GM12878 (cell line): ENCODE data around the gene CSRP1. TPM values are rescaled to one million over a fixed set of nuclear protein-coding genes. Genes with fewer than 3 reads are reported as not detected.

Experiments
- ATAC-seq: fragments of 200-7000 bp; cut with Tn5 transposase; 3 replicates; pipeline ENCODE4 v1.9.1; 2020; ENCODE audit warnings: mild to moderate bottlenecking, moderate library complexity
- BruUV-seq: library from RNA; stranded (reverse); fragments of 400-500 nt; replicated peaks from 2 replicates; lab custom pipeline; 2021; lab: Mats Ljungman, UMichigan
- CTCF ChIA-PET: fragments of 300-600 bp; sonication (Branson Sonifier 250); formaldehyde crosslinking; extraction: SDS; loops from one replicate; lab custom pipeline; 2021; ENCODE audit warnings: inconsistent platforms; lab: Yijun Ruan, JAX
- POLR2A ChIA-PET: fragments of 350-600 bp; formaldehyde crosslinking; extraction: SDS; loops from one replicate; lab custom pipeline; 2021; ENCODE audit warnings: inconsistent platforms; lab: Charles Lee
- RAD21 ChIA-PET: fragments of 300-600 bp; sonication (Branson Sonifier 250); formaldehyde crosslinking; loops from one replicate; lab custom pipeline; 2023; ENCODE audit warnings: antibody characterized with exemption; ENCODE audit not compliant: unreplicated experiment; lab: Charles Lee
- SMC1A ChIA-PET: fragments of 300-600 bp; sonication (Branson Sonifier 250); formaldehyde crosslinking; loops from one replicate; lab custom pipeline; 2023; ENCODE audit not compliant: unreplicated experiment, uncharacterized antibody; lab: Charles Lee
- DNase-seq: peaks from one replicate; pipeline ENCODE4 v3.0.0-alpha.2; 2011; ENCODE audit warnings: low read depth, low spot score
- FAIRE-seq: peaks from 3 replicates; lab custom pipeline; 2011; peaks lifted over from hg19 to GRCh38; lab: Jason Lieb, UNC
- H2AFZ ChIP-seq: 2 replicates; pipeline ENCODE4 v1.6.0; 2011; ENCODE audit warnings: low read depth, low read length, control low read depth; ENCODE audit not compliant: control insufficient read depth
- H3K27ac ChIP-seq: 2 replicates; pipeline ENCODE4 v1.5.1; 2011; ENCODE audit warnings: control low read depth; ENCODE audit not compliant: control insufficient read depth, insufficient read depth
- H3K27me3 ChIP-seq, 2 experiments: replicated peaks in 1 of 2; 2 replicates each; pipeline versions ENCODE4 v1.6.0 to v1.6.1; 2011; ENCODE audit warnings: low read length in 1 of 2; ENCODE audit not compliant: control insufficient read depth in 2 of 2, insufficient read depth in 2 of 2
- H3K36me3 ChIP-seq, 2 experiments: 2 replicates each; pipeline ENCODE4 v1.5.1; 2011; ENCODE audit warnings: low read length in 1 of 2; ENCODE audit not compliant: control insufficient read depth in 2 of 2, insufficient read depth in 2 of 2
- H3K4me1 ChIP-seq: 2 replicates; pipeline ENCODE4 v1.6.1; 2011; ENCODE audit warnings: mild to moderate bottlenecking, low read length, moderate library complexity, mixed read lengths; ENCODE audit not compliant: control insufficient read depth, insufficient read depth
- H3K4me2 ChIP-seq: 2 replicates; pipeline ENCODE4 v1.6.0; 2011; ENCODE audit warnings: control low read depth; ENCODE audit not compliant: control insufficient read depth, insufficient read depth
- H3K4me3 ChIP-seq: fragments of 200-600 bp; sonication (generic); 2 replicates; pipeline ENCODE4 v1.5.1; 2016
- H3K79me2 ChIP-seq: 2 replicates; pipeline ENCODE4 v1.6.0; 2011; ENCODE audit warnings: low read length; ENCODE audit not compliant: control insufficient read depth, insufficient read depth
- H3K9ac ChIP-seq: 2 replicates; pipeline ENCODE4 v1.8.0; 2011; ENCODE audit warnings: low read length, control low read depth, mixed read lengths; ENCODE audit not compliant: control insufficient read depth, insufficient read depth
- H3K9me3 ChIP-seq: replicated peaks from 3 replicates; pipeline ENCODE4 v1.5.1; 2011; ENCODE audit warnings: mild to moderate bottlenecking, low read length; ENCODE audit not compliant: control insufficient read depth, insufficient read depth
- H4K20me1 ChIP-seq: 2 replicates; pipeline ENCODE4 v1.6.0; 2011; ENCODE audit not compliant: control insufficient read depth, insufficient read depth
- CREM ChIP-seq: IDR thresholded peaks from 2 replicates; pipeline ENCODE4 v1.6.1; 2014; ENCODE audit warnings: antibody characterized with exemption, low read depth
- EP300 ChIP-seq, 2 experiments: fragments of 150-350 bp in 1 of 2; IDR thresholded peaks; 2 replicates each; pipeline ENCODE4 v1.6.1; 2011 to 2012; ENCODE audit warnings: low read depth in 2 of 2, low read length in 2 of 2, borderline replicate concordance in 1 of 2, improper control_type of control experiment in 1 of 2, inconsistent platforms in 1 of 2; ENCODE audit not compliant: control insufficient read depth in 1 of 2
- FOXK2 ChIP-seq: fragments of 450-650 bp; IDR thresholded peaks from 2 replicates; pipeline ENCODE4 v1.6.1; 2017; ENCODE audit warnings: mild to moderate bottlenecking, moderate library complexity
- HDGF ChIP-seq: fragments of 450-650 bp; IDR thresholded peaks from 2 replicates; pipeline ENCODE4 v1.6.1; 2016; ENCODE audit warnings: antibody characterized with exemption
- JUNB ChIP-seq: IDR thresholded peaks from 2 replicates; pipeline ENCODE4 v1.6.1; 2016; ENCODE audit warnings: antibody characterized with exemption, mild to moderate bottlenecking
- MAX ChIP-seq: IDR thresholded peaks from 2 replicates; pipeline ENCODE4 v1.6.1; 2012; ENCODE audit warnings: low read depth, low read length, improper control_type of control experiment
- NFIC ChIP-seq: IDR thresholded peaks from 2 replicates; pipeline ENCODE4 v1.6.1; 2012; ENCODE audit warnings: low read depth, mild to moderate bottlenecking, inconsistent platforms, low read length, moderate library complexity
- NKRF ChIP-seq: fragments of 450-650 bp; conservative IDR thresholded peaks from 2 replicates; pipeline ENCODE4 v1.6.1; 2017; ENCODE audit warnings: mild to moderate bottlenecking, moderate library complexity
- PBX3 ChIP-seq: IDR thresholded peaks from 2 replicates; pipeline ENCODE4 v1.6.1; 2011; ENCODE audit warnings: mild to moderate bottlenecking, low read depth, low read length, moderate library complexity; ENCODE audit not compliant: insufficient replicate concordance
- PKNOX1 ChIP-seq: fragments of 450-650 bp; IDR thresholded peaks from 2 replicates; pipeline ENCODE4 v1.6.1; 2016; ENCODE audit warnings: mild to moderate bottlenecking
- SIX5 ChIP-seq: IDR thresholded peaks from 2 replicates; pipeline ENCODE4 v1.6.1; 2011; ENCODE audit warnings: mild to moderate bottlenecking, low read depth, low read length, moderate library complexity; ENCODE audit not compliant: severe bottlenecking
- TBL1XR1 ChIP-seq: IDR thresholded peaks from 2 replicates; pipeline ENCODE4 v1.6.1; 2012; ENCODE audit warnings: low read depth, low read length, improper control_type of control experiment
- ZNF24 ChIP-seq: fragments of 450-650 bp; IDR thresholded peaks from 2 replicates; pipeline ENCODE4 v1.6.1; 2017; ENCODE audit warnings: antibody characterized with exemption, mild to moderate bottlenecking
- WGBS: methylation state at CpG from one replicate; pipeline ENCODE4 v1.1.6; 2016; ENCODE audit warnings: low lambda C conversion rate; ENCODE audit not compliant: insufficient replicate concordance, insufficient coverage; ENCODE audit errors: missing lambda C conversion rate; 5-methylcytosine and 5-hydroxymethylcytosine counted together
- in situ Hi-C: fragments of 300-500 bp; cut with MboI; formaldehyde crosslinking; loops from 9 replicates; pipeline ENCODE4 v1.14.3; 2018; ENCODE audit warnings: mixed read lengths
- intact Hi-C: fragments of 100-400 bp; cut with micrococcal nuclease; formaldehyde crosslinking; loops from one replicate; pipeline ENCODE4 v1.14.2; 2022; ENCODE audit not compliant: unreplicated experiment
- polyA plus RNA-seq, 11 experiments: library from polyadenylated mRNA; depleted of rRNA in 4 of 11; unstranded in 6 of 11; stranded (reverse) in 5 of 11; fragments of >200 nt; fragmentation: Nextera tagmentation in 4 of 11; fragmentation: Illumina TruSeq in 1 of 11; extraction: Ambion mirVana in 4 of 11; extraction: Trizol in 1 of 11; gene quantifications; 1 replicate in 1 of 11; 2 replicates in 10 of 11; pipeline versions ENCODE4 v1.2.1 to v1.2.3, GENCODE V29; 2011 to 2016; ENCODE audit warnings: inconsistent platforms in 2 of 11, missing spikeins in 2 of 11, low read depth in 1 of 11
- total RNA-seq, 4 experiments: library from RNA; depleted of rRNA in 3 of 4; stranded (reverse); fragments of >200 nt in 3 of 4; fragmentation: Illumina TruSeq in 1 of 4; extraction: Trizol in 1 of 4; gene quantifications; 2 replicates each; pipeline versions ENCODE4 v1.2.1 to v1.2.3, GENCODE V29; 2013 to 2021

Gene CSRP1
- total and polyA plus RNA-seq, 10 of the 15 experiments (the other 5 are each of a cell fraction or from before 2014, with no cell fraction given), result 23.4 to 99.2 (median 80.7) TPM

- Histone ChIP-seq H3K79me2 (no peaks in the 10 kb centered on the region), H3K27ac (no peak overlapping the region), H3K4me3 (no peak overlapping the region), H2AFZ (peak overlapping the region; percentile 56; the same call in 1 of the 2 replicates), H4K20me1 (no peaks in the 10 kb centered on the region), H3K4me1 (peaks cover 39% of the 10 kb centered on the region), H3K4me2 (peak overlapping the region; percentile 66), H3K9ac (no peak overlapping the region), H3K27me3 (no peaks in the 10 kb centered on the region), H3K36me3 (no peaks in the 10 kb centered on the region), H3K9me3 (no peaks in the 10 kb centered on the region)
- SMC1A ChIA-PET, result interaction anchor here (1.5 to 4.8 kb wide), 3 partner anchors 14 to 58 kb away, joined by 4 to 54 read pairs (median 4); no protein-coding TSS in a partner anchor
- in situ Hi-C loops (no loop called here), intact Hi-C loops (no loop called here)
- DNase-seq, result no peak
- 33% methylated on average over 4 of the region's 4 CpGs for WGBS
- CTCF ChIA-PET, result interaction anchor here (0.7 to 16.5 kb wide), 5 partner anchors 9 to 60 kb away, joined by 3 to 455 read pairs (median 11); no protein-coding TSS in a partner anchor
- TF ChIP-seq NFIC (no peak), SIX5 (no peak), PKNOX1 (no peak), EP300 (IDR thresholded peaks at IDR 0.05; ENCODE audit: borderline replicate concordance in 1 of 2, control insufficient read depth in 1 of 2, low read depth in 2 of 2, low read length in 2 of 2) (no peak), HDGF (no peak), CREM (no peak), JUNB (no peak), NKRF (no peak), FOXK2 (no peak), ZNF24 (no peak), MAX (no peak), TBL1XR1 (no peak), PBX3 (no peak)
- ATAC-seq, result no peak
- POLR2A ChIA-PET, result interaction anchor here (2.0 kb wide), 1 partner anchor 14 kb away, joined by 6 read pairs; the partner anchor contains the start of gene PHLDA3
- no peak for FAIRE-seq
- RAD21 ChIA-PET, result interaction anchor here (3.5 to 13.7 kb wide), 2 partner anchors 27 to 58 kb away, joined by 24 to 301 read pairs; no protein-coding TSS in a partner anchor
- BruUV-seq, result no TSS peak
Measured at GRCh38 chr1:201454608-201455007, 52.3 kb downstream of the CSRP1 start.
